ENCODE measurements around the gene FOXO6.

The FOXO6 gene

GRCh38 chr1:41430582-41430981 is 69.3 kb downstream of the FOXO6 start:
- no peak overlapping the region for H3K27ac ChIP-seq (ENCODE audit: low read length)
- H3K79me2 ChIP-seq (ENCODE audit: low read length): no peaks in the 10 kb centered on the region
- H4K20me1 ChIP-seq (ENCODE audit: insufficient read depth, low read length): no peaks in the 10 kb centered on the region
- no peaks in the 10 kb centered on the region for H3K4me1 ChIP-seq (ENCODE audit: low read length)
- no peak for TF ChIP-seq EZH2phosphoT487 (IDR thresholded peaks at IDR 0.05; ENCODE audit: low read depth)
- TF ChIP-seq, protein P1, sequence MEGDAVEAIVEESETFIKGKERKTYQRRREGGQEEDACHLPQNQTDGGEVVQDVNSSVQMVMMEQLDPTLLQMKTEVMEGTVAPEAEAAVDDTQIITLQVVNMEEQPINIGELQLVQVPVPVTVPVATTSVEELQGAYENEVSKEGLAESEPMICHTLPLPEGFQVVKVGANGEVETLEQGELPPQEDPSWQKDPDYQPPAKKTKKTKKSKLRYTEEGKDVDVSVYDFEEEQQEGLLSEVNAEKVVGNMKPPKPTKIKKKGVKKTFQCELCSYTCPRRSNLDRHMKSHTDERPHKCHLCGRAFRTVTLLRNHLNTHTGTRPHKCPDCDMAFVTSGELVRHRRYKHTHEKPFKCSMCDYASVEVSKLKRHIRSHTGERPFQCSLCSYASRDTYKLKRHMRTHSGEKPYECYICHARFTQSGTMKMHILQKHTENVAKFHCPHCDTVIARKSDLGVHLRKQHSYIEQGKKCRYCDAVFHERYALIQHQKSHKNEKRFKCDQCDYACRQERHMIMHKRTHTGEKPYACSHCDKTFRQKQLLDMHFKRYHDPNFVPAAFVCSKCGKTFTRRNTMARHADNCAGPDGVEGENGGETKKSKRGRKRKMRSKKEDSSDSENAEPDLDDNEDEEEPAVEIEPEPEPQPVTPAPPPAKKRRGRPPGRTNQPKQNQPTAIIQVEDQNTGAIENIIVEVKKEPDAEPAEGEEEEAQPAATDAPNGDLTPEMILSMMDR (IDR thresholded peaks at IDR 0.05; ENCODE audit: low read depth, low read length): no peak
- H3K9me3 ChIP-seq (ENCODE audit: insufficient read depth, low read length): no peaks in the 10 kb centered on the region
- H3K27me3 ChIP-seq (ENCODE audit: low read depth, low read length): 0 out of 2 replicates have a peak, but pooled peaks cover 9% of the 10 kb centered on the region
- no peak overlapping the region for H2AFZ ChIP-seq (ENCODE audit: low read depth, low read length)
- no peak overlapping the region for H3K9ac ChIP-seq (ENCODE audit: low read length)
- H3K4me3 ChIP-seq (ENCODE audit: low read length): no peak overlapping the region
- H3K4me2 ChIP-seq (ENCODE audit: low read length): no peak overlapping the region
- H3K36me3 ChIP-seq (replicated peaks; ENCODE audit: low read depth, low read length): no peaks in the 10 kb centered on the region

- Histone ChIP-seq H3K27ac (ENCODE audit: low read length) (no peak overlapping the region), H3K79me2 (ENCODE audit: low read length) (no peaks in the 10 kb centered on the region), H3K9me3 (ENCODE audit: insufficient read depth, low read length) (no peaks in the 10 kb centered on the region), H3K36me3 (replicated peaks; ENCODE audit: low read depth, low read length) (no peaks in the 10 kb centered on the region), H4K20me1 (ENCODE audit: insufficient read depth, low read length) (no peaks in the 10 kb centered on the region), H3K9ac (ENCODE audit: low read length) (no peak overlapping the region), H3K27me3 (ENCODE audit: low read depth, low read length) (peaks cover 20% of the 10 kb centered on the region), H2AFZ (ENCODE audit: low read depth, low read length) (no peak overlapping the region), H3K4me3 (ENCODE audit: low read length) (no peak overlapping the region), H3K4me2 (ENCODE audit: low read length) (no peak overlapping the region), H3K4me1 (ENCODE audit: low read length) (no peaks in the 10 kb centered on the region)
- TF ChIP-seq, protein P1 (IDR thresholded peaks at IDR 0.05; ENCODE audit: low read depth, low read length): no peak
- no peak for TF ChIP-seq EZH2phosphoT487 (IDR thresholded peaks at IDR 0.05; ENCODE audit: low read depth)
These were observed 70.5 kb downstream of the FOXO6 start for GRCh38 chr1:41431490-41432350.
